NCI-H146 treated with DMSO at 0.1 percent for 48 hours (cell line): ENCODE results near the gene CDYL2.
"Not testable (repeated sequence)": the region's sequence is repeated elsewhere in the genome, so short reads cannot be mapped to it uniquely, and the experiment has no call there.

Experiments
- DNase-seq: peaks from one replicate; lab custom pipeline; 2025; ENCODE audit not compliant: unreplicated experiment; lab: John Stamatoyannopoulos, UW

The CDYL2 gene

GRCh38 chr16:80809366-80809765, 5.0 kb upstream of the CDYL2 start:
- no peak for DNase-seq

GRCh38 chr16:80807906-80808305, 3.5 kb upstream of the CDYL2 start:
- DNase-seq, result no peak

- DNase-seq, result no peak
These were observed 2.5 kb upstream of the CDYL2 start for GRCh38 chr16:80806927-80807340.

- no peak for DNase-seq
These were observed 1.9 kb upstream of the CDYL2 start for GRCh38 chr16:80806289-80806688.

- no peak for DNase-seq
These were observed 307 bp downstream of the CDYL2 start for GRCh38 chr16:80804056-80804525.

GRCh38 chr16:80803339-80804055, 901 bp downstream of the CDYL2 start:
- DNase-seq, result no peak

- DNase-seq, result no peak
These were observed 1.5 kb downstream of the CDYL2 start for GRCh38 chr16:80802902-80803301.

- no peak for DNase-seq
These were observed 2.3 kb downstream of the CDYL2 start for GRCh38 chr16:80802138-80802537.

- DNase-seq, result no peak
These were observed 10.3 kb downstream of the CDYL2 start for GRCh38 chr16:80794071-80794470.

GRCh38 chr16:80792031-80792430, 12.4 kb downstream of the CDYL2 start:
- no peak for DNase-seq

GRCh38 chr16:80791411-80791810, 13.0 kb downstream of the CDYL2 start:
- no peak for DNase-seq

- DNase-seq, result no peak
These were observed 13.6 kb downstream of the CDYL2 start for GRCh38 chr16:80790751-80791150.

GRCh38 chr16:80788027-80788426, 16.4 kb downstream of the CDYL2 start:
- no peak for DNase-seq

- not testable (repeated sequence) for DNase-seq
These were observed 17.8 kb downstream of the CDYL2 start for GRCh38 chr16:80786561-80786960.

GRCh38 chr16:80784951-80785350, 19.4 kb downstream of the CDYL2 start:
- no peak for DNase-seq

GRCh38 chr16:80778703-80779102, 25.7 kb downstream of the CDYL2 start:
- DNase-seq, result no peak

GRCh38 chr16:80776856-80777255, 27.5 kb downstream of the CDYL2 start:
- DNase-seq, result no peak

- no peak for DNase-seq
These were observed 28.9 kb downstream of the CDYL2 start for GRCh38 chr16:80775450-80775849.

- DNase-seq, result no peak
These were observed 37.6 kb downstream of the CDYL2 start for GRCh38 chr16:80766798-80767197.

- DNase-seq, result no peak
These were observed 44.8 kb downstream of the CDYL2 start for GRCh38 chr16:80759419-80760162.

GRCh38 chr16:80754476-80754875, 49.9 kb downstream of the CDYL2 start:
- DNase-seq, result no peak

GRCh38 chr16:80752541-80752940, 51.9 kb downstream of the CDYL2 start:
- DNase-seq, result no peak
